H1 (cell line): Measurements from ENCODE around the gene IFIT2. TPM values are rescaled to one million over a fixed set of nuclear protein-coding genes. Genes with fewer than 3 reads are reported as not detected.

Experiments used
- CTCF ChIA-PET: fragments of 300-600 bp; sonication (Branson Sonifier 250); formaldehyde crosslinking; loops from one replicate; lab custom pipeline; 2021; ENCODE audit not compliant: partially characterized antibody; lab: Charles Lee
- POLR2A ChIA-PET: fragments of 300-600 bp; sonication (Branson Sonifier 250); formaldehyde crosslinking; loops from one replicate; lab custom pipeline; 2021; ENCODE audit warnings: inconsistent platforms; ENCODE audit not compliant: partially characterized antibody; lab: Charles Lee
- DNase-seq, 2 experiments: peaks; one replicate each; pipeline versions ENCODE4 v3.0.0 to v3.0.0-alpha.2; 2010 to 2022; ENCODE audit warnings: low spot score in 2 of 2, low read depth in 1 of 2, mixed read lengths in 1 of 2
- FAIRE-seq: peaks from 2 replicates; lab custom pipeline; 2011; peaks lifted over from hg19 to GRCh38; lab: Jason Lieb, UNC
- H2AFZ ChIP-seq: 2 replicates; pipeline ENCODE4 v1.8.1; 2012; ENCODE audit warnings: low read length, inconsistent platforms
- H2AK5ac ChIP-seq: 2 replicates; pipeline ENCODE4 v1.6.1; 2013; ENCODE audit warnings: low read depth, low read length
- H2BK120ac ChIP-seq: replicated peaks from 2 replicates; pipeline ENCODE3; 2013; ENCODE audit warnings: low read depth, low read length, inconsistent platforms
- H2BK12ac ChIP-seq: 2 replicates; pipeline ENCODE4 v1.6.1; 2013; ENCODE audit warnings: low read depth, low read length
- H2BK15ac ChIP-seq: 2 replicates; pipeline ENCODE4 v1.6.1; 2013; ENCODE audit warnings: low read length
- H2BK20ac ChIP-seq: 2 replicates; pipeline ENCODE4 v1.6.1; 2013; ENCODE audit warnings: low read length
- H2BK5ac ChIP-seq: 2 replicates; pipeline ENCODE4 v1.6.1; 2013; ENCODE audit warnings: low read depth, low read length
- H3K14ac ChIP-seq: 2 replicates; pipeline ENCODE4 v1.6.1; 2013; ENCODE audit warnings: inconsistent platforms; ENCODE audit not compliant: insufficient read length
- H3K18ac ChIP-seq: 2 replicates; pipeline ENCODE4 v1.6.1; 2013; ENCODE audit warnings: low read length; ENCODE audit errors: extremely low read depth
- H3K23ac ChIP-seq: 2 replicates; pipeline ENCODE4 v1.6.1; 2013; ENCODE audit warnings: inconsistent platforms; ENCODE audit not compliant: insufficient read length
- H3K23me2 ChIP-seq: 2 replicates; pipeline ENCODE4 v1.6.1; 2013; ENCODE audit warnings: low read depth, low read length
- H3K27ac ChIP-seq: 2 replicates; pipeline ENCODE4 v1.6.1; 2011; ENCODE audit warnings: low read depth, low read length, inconsistent platforms
- H3K27me3 ChIP-seq, 4 experiments: replicated peaks in 1 of 4; 1 replicate in 1 of 4; 2 replicates in 3 of 4; pipeline versions ENCODE4 v1.6.1 to v1.8.1; 2011 to 2013; ENCODE audit warnings: low read length in 3 of 4, mild to moderate bottlenecking in 3 of 4, inconsistent platforms in 2 of 4, mixed read lengths in 2 of 4, moderate library complexity in 1 of 4; ENCODE audit not compliant: control insufficient read depth in 3 of 4, insufficient read depth in 3 of 4; ENCODE audit errors: extremely low read depth in 1 of 4
- H3K36me3 ChIP-seq, 4 experiments: 2 replicates each; pipeline versions ENCODE4 v1.6.1 to v1.8.1; 2011 to 2013; ENCODE audit warnings: mild to moderate bottlenecking in 4 of 4, low read length in 3 of 4, moderate library complexity in 2 of 4, control low read depth in 1 of 4, inconsistent platforms in 1 of 4; ENCODE audit not compliant: insufficient read depth in 4 of 4, control insufficient read depth in 2 of 4
- H3K4ac ChIP-seq: replicated peaks from 2 replicates; pipeline ENCODE3; 2013; ENCODE audit warnings: low read length, low read depth, mixed read lengths, inconsistent platforms; ENCODE audit not compliant: insufficient read length
- H3K4me1 ChIP-seq, 4 experiments: replicated peaks in 1 of 4; 1 replicate in 1 of 4; 2 replicates in 3 of 4; pipeline versions ENCODE4 v1.6.1 to v1.8.1; 2011 to 2013; ENCODE audit warnings: low read length in 3 of 4, inconsistent platforms in 2 of 4, mixed read lengths in 1 of 4; ENCODE audit not compliant: insufficient read depth in 4 of 4, control insufficient read depth in 3 of 4
- H3K4me2 ChIP-seq, 2 experiments: 2 replicates each; pipeline versions ENCODE4 v1.6.1 to v1.8.1; 2011 to 2013; ENCODE audit warnings: low read depth in 2 of 2, low read length in 2 of 2, control low read depth in 1 of 2, inconsistent platforms in 1 of 2, mild to moderate bottlenecking in 1 of 2; ENCODE audit not compliant: insufficient read depth in 1 of 2
- H3K4me3 ChIP-seq, 4 experiments: fragments of 200-600, 300-600 bp in 1 of 4; sonication (generic), shearing (Covaris generic), sonication (Bioruptor Twin) in 1 of 4; 2 replicates each; pipeline versions ENCODE4 v1.5.1 to v1.8.1; 2011 to 2016; ENCODE audit warnings: low read length in 4 of 4, low read depth in 3 of 4, control low read depth in 2 of 4, inconsistent platforms in 2 of 4, mild to moderate bottlenecking in 2 of 4, mixed read lengths in 1 of 4, moderate library complexity in 1 of 4; ENCODE audit not compliant: insufficient read depth in 2 of 4; ENCODE audit errors: extremely low read depth in 1 of 4
- H3K56ac ChIP-seq: replicated peaks from 2 replicates; pipeline ENCODE3; 2013; ENCODE audit warnings: low read depth, mild to moderate bottlenecking, mixed read lengths, low read length, inconsistent platforms; ENCODE audit not compliant: insufficient read length
- H3K79me1 ChIP-seq: 2 replicates; pipeline ENCODE4 v1.6.1; 2013; ENCODE audit warnings: low read depth, low read length, control low read depth
- H3K79me2 ChIP-seq, 2 experiments: 2 replicates each; pipeline versions ENCODE4 v1.6.1 to v1.8.1; 2012 to 2013; ENCODE audit warnings: low read length in 2 of 2, mild to moderate bottlenecking in 2 of 2, inconsistent platforms in 1 of 2; ENCODE audit not compliant: insufficient read depth in 2 of 2, control insufficient read depth in 1 of 2
- H3K9ac ChIP-seq, 4 experiments: replicated peaks in 1 of 4; 1 replicate in 1 of 4; 2 replicates in 3 of 4; pipeline versions ENCODE4 v1.6.1 to v1.8.1; 2011 to 2013; ENCODE audit warnings: low read depth in 3 of 4, low read length in 3 of 4, control low read depth in 2 of 4, mild to moderate bottlenecking in 2 of 4, moderate library complexity in 2 of 4, inconsistent platforms in 1 of 4; ENCODE audit errors: extremely low read depth in 1 of 4
- H3K9me3 ChIP-seq, 2 experiments: 2 replicates each; pipeline versions ENCODE4 v1.6.1 to v1.8.1; 2012 to 2013; ENCODE audit warnings: mild to moderate bottlenecking in 2 of 2, moderate library complexity in 2 of 2, control low read depth in 1 of 2, inconsistent platforms in 1 of 2, low read depth in 1 of 2, low read length in 1 of 2, mixed read lengths in 1 of 2; ENCODE audit not compliant: insufficient read depth in 2 of 2
- H4K20me1 ChIP-seq, 2 experiments: replicated peaks in 1 of 2; 2 replicates each; pipeline versions ENCODE3 to v1.8.1; 2011 to 2013; ENCODE audit warnings: inconsistent platforms in 2 of 2, low read length in 2 of 2, mild to moderate bottlenecking in 1 of 2; ENCODE audit not compliant: insufficient read depth in 2 of 2, control insufficient read depth in 1 of 2
- H4K5ac ChIP-seq: 2 replicates; pipeline ENCODE4 v1.6.1; 2013; ENCODE audit warnings: low read length, low read depth, mixed read lengths, inconsistent platforms; ENCODE audit not compliant: insufficient read length
- H4K8ac ChIP-seq: 2 replicates; pipeline ENCODE4 v1.8.0; 2013; ENCODE audit warnings: mild to moderate bottlenecking, moderate library complexity, low read length, inconsistent platforms; ENCODE audit not compliant: insufficient read depth; ENCODE audit errors: extremely low read depth
- H4K91ac ChIP-seq: replicated peaks from 2 replicates; pipeline ENCODE3; 2013; ENCODE audit warnings: low read length, mixed read lengths, inconsistent platforms; ENCODE audit not compliant: insufficient read length
- ZNF274 ChIP-seq: IDR thresholded peaks from 2 replicates; pipeline ENCODE4 v1.7.0; 2012; ENCODE audit warnings: low read length, borderline replicate concordance; ENCODE audit errors: extremely low read depth
- WGBS, 2 experiments: shearing (Covaris generic) in 1 of 2; methylation state at CpG; one replicate each; pipeline versions ENCODE4 v1.1.6 to v1.1.7; 2013 to 2015; ENCODE audit warnings: low lambda C conversion rate in 2 of 2, mixed read lengths in 2 of 2, inconsistent platforms in 1 of 2, low coverage in 1 of 2, missing lambda C conversion rate in 1 of 2; ENCODE audit not compliant: insufficient replicate concordance in 2 of 2, insufficient coverage in 1 of 2, insufficient read length in 1 of 2; ENCODE audit errors: extremely low coverage in 1 of 2, missing lambda C conversion rate in 1 of 2; 5-methylcytosine and 5-hydroxymethylcytosine counted together
- polyA plus RNA-seq, 7 experiments: library from polyadenylated mRNA; depleted of rRNA in 3 of 7; stranded (reverse) in 5 of 7; unstranded in 2 of 7; fragments of >200 nt in 5 of 7; fragments of 200-250 nt in 2 of 7; gene quantifications; 1 replicate in 5 of 7; 2 replicates in 1 of 7; 4 replicates in 1 of 7; pipeline versions ENCODE4 v1.2.1 to v1.2.3, GENCODE V29; 2011 to 2013; ENCODE audit warnings: missing spikeins in 2 of 7, mixed read lengths in 2 of 7
- total RNA-seq: library from RNA; stranded (reverse); fragmentation: NEBNext Ultra II Directional; extraction: Animal tissue kit (Norgen Biotek cat#: 25700); gene quantifications from 2 replicates; pipeline ENCODE4 v1.2.1, GENCODE V29; 2021

The IFIT2 gene
- total and polyA plus RNA-seq, 2 of the 8 experiments (the other 6 are each of a cell fraction or from before 2014, with no cell fraction given), result 0.03 to 0.35 TPM

- no peak overlapping the region for H2BK5ac ChIP-seq
- no peak overlapping the region for H2BK120ac ChIP-seq
- H3K27me3 ChIP-seq, result no peaks in the 10 kb centered on the region
- no peaks in the 10 kb centered on the region for H3K9me3 ChIP-seq
- CTCF ChIA-PET, result interaction anchor here (0.7 to 3.1 kb wide), 5 partner anchors 12 to 140 kb away, joined by 3 to 15 read pairs (median 4); partner anchors contain the start of gene IFIT2
- 93% methylated on average over 4 of the region's 4 CpGs; no CpG with 5 or more reads in 1 of the 2 experiments for WGBS, 2 experiments
- no peak for FAIRE-seq
- H3K4ac ChIP-seq, result no peak overlapping the region
- no peak overlapping the region for H3K4me3 ChIP-seq
- H3K79me2 ChIP-seq, result no peaks in the 10 kb centered on the region
- H4K20me1 ChIP-seq, result no peaks in the 10 kb centered on the region
- H4K91ac ChIP-seq, result no peak overlapping the region
- no peak overlapping the region for H3K27ac ChIP-seq
- no peak overlapping the region for H4K8ac ChIP-seq
- H3K18ac ChIP-seq, result no peak overlapping the region
- no peak overlapping the region for H3K4me2 ChIP-seq
- POLR2A ChIA-PET, result no interaction called here
- H3K14ac ChIP-seq, result no peak overlapping the region
- no peak for TF ChIP-seq ZNF274
- TF ChIP-seq, all 59 proteins: peak for 0
- no peaks in the 10 kb centered on the region for H3K23me2 ChIP-seq
- no peaks in the 10 kb centered on the region for H3K79me1 ChIP-seq
- H4K5ac ChIP-seq, result no peak overlapping the region
- H2BK12ac ChIP-seq, result no peak overlapping the region
- H2BK15ac ChIP-seq, result no peak overlapping the region
- H2AK5ac ChIP-seq, result no peak overlapping the region
- no peak overlapping the region for H3K56ac ChIP-seq
- no peak overlapping the region for H2BK20ac ChIP-seq
- no peak overlapping the region for H2AFZ ChIP-seq
- no peak overlapping the region for H3K9ac ChIP-seq
- H3K4me1 ChIP-seq, result peaks cover 0 to 5% (median 2%) of the 10 kb centered on the region in 4 experiments; a peak in 2 of 7 replicates
- no peak overlapping the region for H3K23ac ChIP-seq
- H3K36me3 ChIP-seq, result no peaks in the 10 kb centered on the region
- no peak for DNase-seq
Observed at GRCh38 chr10:89339875-89340274, 38.0 kb downstream of the IFIT2 start.
